NT2/D1 (cell line): ENCODE data around the gene GNAQ.
"Not testable (repeated sequence)": the region's sequence is repeated elsewhere in the genome, so short reads cannot be mapped to it uniquely, and the experiment has no call there.

Experiments used
- DNase-seq: peaks from one replicate; pipeline ENCODE4 v3.0.0-alpha.2; 2011; ENCODE audit warnings: low read depth, low spot score
- H3K27me3 ChIP-seq: 2 replicates; pipeline ENCODE4 v1.6.0; 2011; ENCODE audit warnings: mild to moderate bottlenecking; ENCODE audit not compliant: insufficient read length, insufficient read depth
- H3K36me3 ChIP-seq: 2 replicates; pipeline ENCODE4 v1.6.1; 2011; ENCODE audit warnings: mild to moderate bottlenecking, low read length, mixed read lengths; ENCODE audit not compliant: insufficient read depth, insufficient read length
- H3K4me1 ChIP-seq: 2 replicates; pipeline ENCODE4 v1.5.1; 2011; ENCODE audit not compliant: insufficient read depth, insufficient read length
- H3K4me3 ChIP-seq: 2 replicates; pipeline ENCODE4 v1.5.1; 2011; ENCODE audit warnings: low read depth; ENCODE audit not compliant: insufficient read length
- H3K9ac ChIP-seq: 2 replicates; pipeline ENCODE4 v1.6.0; 2011; ENCODE audit warnings: low read depth; ENCODE audit not compliant: insufficient read length
- H3K9me3 ChIP-seq: 2 replicates; pipeline ENCODE4 v1.5.1; 2011; ENCODE audit warnings: mild to moderate bottlenecking, low read length; ENCODE audit not compliant: insufficient read depth
- SUZ12 ChIP-seq: IDR thresholded peaks from 2 replicates; pipeline ENCODE4 v1.6.1; 2011; ENCODE audit not compliant: insufficient read length, insufficient read depth; ENCODE audit errors: extremely low read depth
- YY1 ChIP-seq: IDR thresholded peaks from 2 replicates; pipeline ENCODE4 v1.6.1; 2011; ENCODE audit not compliant: insufficient read length, insufficient read depth
- ZNF274 ChIP-seq: IDR thresholded peaks from 2 replicates; pipeline ENCODE4 v1.6.1; 2011; ENCODE audit warnings: mild to moderate bottlenecking, low read depth, low read length

The GNAQ gene

DNA sequence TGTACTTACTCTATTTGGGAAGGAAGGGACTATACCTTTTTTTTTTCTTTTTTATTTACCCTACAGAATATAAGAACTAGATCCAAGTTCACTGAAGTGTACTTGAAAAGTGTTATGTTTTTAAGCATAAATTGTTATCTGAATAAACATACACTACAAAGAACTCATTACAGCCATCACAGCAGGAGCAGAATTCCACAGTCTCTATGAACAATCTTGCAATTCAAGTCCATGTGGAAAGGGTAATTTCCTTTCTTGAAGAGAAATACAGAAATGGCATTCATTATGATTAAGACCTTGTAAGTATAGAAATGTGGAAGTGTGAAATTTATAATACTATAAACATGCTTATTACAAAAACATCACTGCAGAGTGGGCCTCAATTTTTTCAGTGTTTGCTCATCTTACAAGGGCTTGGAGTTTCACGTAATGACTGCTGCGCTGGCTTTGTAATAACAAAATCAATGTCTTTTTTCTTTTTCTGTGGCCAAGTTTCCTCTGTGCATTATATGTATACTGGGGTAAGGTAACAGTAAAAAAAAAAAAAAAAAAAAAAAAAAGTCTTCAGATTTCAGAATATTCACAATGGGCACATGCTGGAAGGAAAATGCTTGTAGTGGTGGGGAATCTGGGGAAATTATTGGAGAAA lies 306.4 kb downstream of the GNAQ start:
- Histone ChIP-seq H3K9me3 (peaks cover 5% of the 10 kb centered on the region; the same call in 1 of the 2 replicates), H3K4me1 (no peaks in the 10 kb centered on the region), H3K9ac (no peak overlapping the region), H3K4me3 (no peak overlapping the region), H3K27me3 (no peaks in the 10 kb centered on the region), H3K36me3 (peaks cover 21% of the 10 kb centered on the region)
- no peak for DNase-seq
- TF ChIP-seq YY1: no peak
- TF ChIP-seq ZNF274: no peak
- no peak for TF ChIP-seq SUZ12

DNA sequence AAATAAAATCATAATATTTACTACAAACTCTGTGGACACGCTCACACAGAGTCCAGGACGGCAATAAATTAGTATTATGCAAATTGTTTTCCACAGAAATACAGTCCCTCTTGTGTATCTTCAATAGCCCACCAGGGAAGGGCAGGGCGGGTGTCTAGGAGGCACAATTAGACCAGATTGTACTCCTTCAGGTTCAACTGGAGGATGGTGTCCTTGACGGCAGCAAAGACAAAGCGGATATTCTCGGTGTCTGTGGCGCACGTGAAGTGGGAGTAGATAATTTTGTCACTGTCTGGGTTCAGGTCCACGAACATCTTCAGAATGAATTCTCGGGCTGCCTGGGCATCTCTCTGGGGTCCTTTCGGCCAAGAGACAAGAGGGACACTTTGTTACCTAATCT lies 310.5 kb downstream of the GNAQ start:
- DNase-seq, H3K9ac ChIP-seq, H3K9me3 ChIP-seq, H3K36me3 ChIP-seq, H3K4me1 ChIP-seq, H3K4me3 ChIP-seq, H3K27me3 ChIP-seq: not testable (repeated sequence)

DNA sequence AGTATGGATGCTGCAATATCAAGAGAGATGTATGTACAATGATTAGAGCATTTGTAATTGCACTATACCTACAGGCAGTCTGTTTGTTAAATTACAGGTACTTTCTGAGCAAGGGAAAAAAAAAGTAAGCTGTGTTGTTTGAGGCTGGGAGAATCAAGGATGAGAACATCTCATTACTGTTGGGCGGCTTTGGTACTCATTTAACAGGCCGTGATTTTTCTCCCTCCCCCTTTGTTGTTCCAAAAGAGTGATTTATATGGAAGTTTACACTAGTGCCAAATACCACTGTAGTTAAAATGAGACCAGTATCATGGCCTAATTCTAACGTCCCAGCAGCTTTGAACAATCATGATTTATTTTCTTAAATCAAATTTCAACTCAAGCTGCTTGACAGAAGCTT lies 312.3 kb downstream of the GNAQ start:
- no peak for DNase-seq
- no peaks in the 10 kb centered on the region for H3K4me1 ChIP-seq
- no peaks in the 10 kb centered on the region for H3K36me3 ChIP-seq

DNA sequence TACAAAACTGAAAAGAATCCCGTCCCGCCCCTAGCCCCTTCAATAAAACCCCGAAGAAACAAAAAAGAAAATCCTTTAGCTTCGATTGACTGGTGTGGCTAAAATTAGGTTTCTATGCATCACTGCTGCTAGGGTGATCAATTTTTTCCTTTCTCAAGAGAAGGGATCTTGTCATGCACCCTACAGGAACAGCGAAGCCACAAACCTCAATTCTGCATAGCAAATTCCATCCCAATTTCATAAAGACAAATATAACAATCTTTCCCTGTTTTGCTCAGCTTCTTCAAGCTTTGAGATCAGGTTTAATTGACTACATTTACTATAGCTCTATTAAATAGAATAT lies 313.3 kb downstream of the GNAQ start:
- not testable (repeated sequence) for H3K9ac ChIP-seq, H3K9me3 ChIP-seq, H3K4me3 ChIP-seq, H3K27me3 ChIP-seq, H3K36me3 ChIP-seq, H3K4me1 ChIP-seq, DNase-seq

More for the DNA sequence above, 312.3 kb downstream of the GNAQ start:
- no peak overlapping the region for H3K4me3 ChIP-seq
- TF ChIP-seq SUZ12: no peak
- TF ChIP-seq ZNF274: no peak
- TF ChIP-seq YY1: no peak
- H3K9me3 ChIP-seq: peaks cover 5% of the 10 kb centered on the region; the same call in 1 of the 2 replicates
- H3K9ac ChIP-seq: no peak overlapping the region
- H3K27me3 ChIP-seq: no peaks in the 10 kb centered on the region

DNA sequence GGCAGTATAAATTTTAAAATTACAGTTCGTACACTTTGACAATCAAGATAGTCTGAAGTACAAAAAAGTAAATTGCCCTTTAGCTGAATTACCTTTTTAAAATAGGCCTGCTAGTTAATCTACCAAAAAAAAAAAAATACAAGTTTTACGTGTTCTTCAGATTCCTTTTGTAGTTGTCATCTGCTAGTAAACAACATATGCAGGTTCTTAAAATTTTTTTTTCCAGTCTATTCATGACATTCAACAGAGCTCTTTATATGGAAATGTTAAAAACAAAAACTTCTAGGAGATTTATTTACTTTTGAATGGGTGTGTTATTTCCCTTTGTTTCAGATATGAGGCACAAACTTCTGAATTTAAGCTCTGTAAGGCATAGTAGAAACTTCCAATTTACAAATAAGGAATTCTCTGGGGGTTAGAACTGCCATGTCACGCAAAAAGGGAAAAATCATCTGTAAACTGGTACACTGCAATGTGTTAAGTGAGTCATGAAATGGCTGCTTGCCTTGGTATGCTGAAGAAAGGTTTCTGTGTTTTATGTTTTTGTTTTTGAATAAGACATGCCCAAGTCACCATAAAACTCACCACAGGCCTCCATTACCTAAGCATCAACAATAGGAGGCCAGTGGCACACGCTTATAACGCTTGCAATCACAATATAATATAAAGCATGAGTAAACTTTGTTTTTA lies 313.9 kb downstream of the GNAQ start:
- not testable (repeated sequence) for H3K27me3 ChIP-seq, H3K4me1 ChIP-seq, H3K36me3 ChIP-seq, H3K9me3 ChIP-seq, H3K9ac ChIP-seq, H3K4me3 ChIP-seq, DNase-seq

DNA sequence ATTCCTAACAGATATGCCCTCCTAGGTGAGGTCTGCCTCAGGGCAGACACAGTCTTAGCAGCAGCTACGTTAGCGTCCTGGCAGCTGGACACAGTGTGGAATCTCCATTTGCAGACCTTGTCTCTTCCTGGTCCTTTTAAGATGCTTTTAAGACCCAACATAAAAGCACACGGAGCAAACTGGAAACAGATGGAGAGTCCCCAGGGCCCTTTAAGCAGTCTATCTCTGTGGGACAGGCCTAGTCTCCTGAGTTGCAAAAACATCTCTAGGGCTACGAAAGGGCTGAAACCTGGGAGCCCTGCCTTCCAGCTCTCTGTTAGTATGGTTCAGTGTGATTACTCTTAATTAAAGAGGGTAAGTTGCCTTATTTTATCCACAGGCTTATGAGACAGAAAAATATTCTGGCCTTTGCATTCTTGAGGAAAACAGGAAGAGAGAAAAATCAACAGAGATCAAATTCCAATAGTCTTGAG lies 317.5 kb downstream of the GNAQ start:
- Histone ChIP-seq H3K4me3 (no peak overlapping the region), H3K36me3 (no peaks in the 10 kb centered on the region), H3K4me1 (no peaks in the 10 kb centered on the region), H3K9ac (no peak overlapping the region), H3K27me3 (no peaks in the 10 kb centered on the region), H3K9me3 (peaks cover 7% of the 10 kb centered on the region)
- DNase-seq: no peak
- no peak for TF ChIP-seq SUZ12
- TF ChIP-seq ZNF274: no peak
- no peak for TF ChIP-seq YY1

DNA sequence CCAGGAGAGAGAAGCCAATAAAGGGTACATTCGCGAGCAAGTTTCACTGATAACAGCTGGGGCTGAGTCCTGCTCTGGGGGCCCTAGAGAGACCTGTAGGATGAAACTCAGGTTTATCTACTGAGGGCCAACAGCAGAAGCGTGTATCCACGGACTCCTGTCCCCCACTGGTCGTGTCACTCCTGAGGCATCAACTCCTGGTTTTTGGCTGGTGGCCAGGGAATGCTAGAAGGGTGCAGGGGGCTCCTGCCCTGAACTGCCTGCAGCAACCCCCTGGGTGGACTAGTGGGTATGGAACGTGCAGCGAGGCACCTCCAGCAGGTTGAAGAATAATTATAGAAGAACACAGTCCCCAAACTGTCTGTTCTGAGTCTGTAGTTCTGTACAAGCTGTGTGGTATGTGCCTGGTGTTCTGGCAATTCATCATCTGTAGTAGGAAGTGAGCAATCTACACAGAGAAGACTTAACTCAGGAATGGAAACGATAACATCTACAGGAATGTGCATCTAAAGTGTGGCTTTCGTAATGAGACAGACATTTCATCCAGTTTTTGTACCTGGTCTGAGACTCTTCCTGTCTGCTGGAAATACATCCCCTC lies 319.0 kb downstream of the GNAQ start:
- Histone ChIP-seq H3K27me3 (no peaks in the 10 kb centered on the region), H3K4me1 (no peaks in the 10 kb centered on the region), H3K9ac (no peak overlapping the region), H3K4me3 (no peak overlapping the region), H3K36me3 (no peaks in the 10 kb centered on the region), H3K9me3 (peaks cover 16% of the 10 kb centered on the region)
- no peak for DNase-seq
- TF ChIP-seq YY1 (no peak), SUZ12 (no peak), ZNF274 (no peak)
